Epidermal melanocyte (primary cell): ENCODE data around the gene NTSR1.

Experiments
- DNase-seq: peaks from one replicate; pipeline ENCODE4 v3.0.0; 2011; ENCODE audit warnings: low spot score; ENCODE audit not compliant: insufficient read length

NTSR1 gene

DNA sequence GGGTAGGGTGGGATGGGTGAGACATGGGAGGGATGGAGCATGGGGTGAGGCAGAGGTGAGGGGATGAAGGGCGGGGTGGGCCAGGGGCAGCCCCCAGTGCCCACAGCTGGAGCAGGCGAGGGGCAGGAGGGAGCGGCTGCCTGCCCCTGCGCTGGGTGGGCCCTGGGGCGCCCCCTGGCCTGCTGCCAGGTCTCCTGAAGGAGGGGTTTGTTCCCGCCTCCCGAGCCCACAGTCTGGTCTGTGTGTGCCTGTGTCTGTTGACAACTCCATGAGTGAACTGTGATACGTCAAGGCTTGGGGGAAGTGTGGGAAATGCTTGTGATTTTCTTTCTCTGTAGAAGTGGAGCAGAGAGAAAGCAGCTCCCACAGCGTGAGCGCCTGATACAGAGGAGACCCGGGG, 76.8 kb downstream of the NTSR1 start:
- DNase-seq, result no peak

DNA sequence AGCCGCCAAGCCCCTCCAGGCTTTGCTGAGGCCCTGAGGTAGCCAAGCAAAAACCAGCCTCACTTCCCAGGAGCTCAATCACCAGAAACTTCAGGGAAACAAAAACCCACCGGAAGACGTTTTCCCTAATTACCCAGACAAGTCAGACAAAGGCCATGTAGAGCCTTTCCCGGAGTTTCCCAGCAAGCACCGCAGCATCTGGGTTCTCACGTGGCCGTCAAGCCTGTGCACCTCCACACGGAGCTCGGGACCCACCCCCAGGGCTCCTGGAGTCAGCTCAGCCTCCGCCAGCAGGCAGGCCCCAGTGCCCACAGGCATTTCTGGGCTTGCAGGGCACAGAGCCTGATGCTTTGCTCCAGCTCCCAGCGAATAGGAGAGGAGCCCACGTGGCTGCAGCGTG, 77.5 kb downstream of the NTSR1 start:
- DNase-seq, result no peak

DNA sequence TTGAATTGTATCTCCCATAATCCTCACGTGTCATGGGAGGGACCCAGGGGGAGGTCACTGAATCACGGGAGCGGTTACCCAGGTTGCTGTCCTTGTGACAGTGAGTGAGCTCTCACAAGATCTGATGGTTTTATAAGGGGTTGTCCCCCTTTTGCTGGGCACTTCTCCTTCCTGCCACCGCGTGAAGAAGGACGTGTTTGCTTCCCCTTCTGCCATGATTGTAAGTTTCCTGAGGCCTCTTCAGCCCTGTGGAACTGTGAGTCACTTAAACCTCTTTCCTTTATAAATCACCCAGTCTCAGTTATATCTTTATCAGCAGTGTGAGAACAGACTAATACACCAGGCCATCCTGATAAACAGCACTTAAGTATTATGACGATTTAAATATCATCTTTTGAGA, 78.7 kb downstream of the NTSR1 start:
- DNase-seq, result no peak

DNA sequence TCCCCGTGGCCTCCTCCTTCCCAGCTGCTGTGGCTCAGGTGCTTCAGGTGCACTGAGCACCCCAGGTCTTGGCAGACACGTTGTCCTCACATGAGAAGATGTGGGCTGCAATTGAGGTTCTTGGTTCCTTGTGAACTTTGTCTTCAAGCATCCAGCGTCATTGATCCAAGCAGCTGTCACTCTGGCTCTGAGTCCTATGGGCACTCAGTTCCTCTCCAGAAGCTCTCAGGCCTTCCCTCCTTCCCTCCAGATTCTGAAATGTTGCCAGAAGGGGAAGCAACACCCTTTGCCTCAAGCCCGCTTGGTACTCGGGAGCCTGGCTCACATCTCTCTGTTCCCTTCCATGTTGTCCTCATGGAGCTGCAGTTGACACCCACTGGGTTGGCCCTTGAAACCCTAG, 79.2 kb downstream of the NTSR1 start:
- DNase-seq, result no peak

DNA sequence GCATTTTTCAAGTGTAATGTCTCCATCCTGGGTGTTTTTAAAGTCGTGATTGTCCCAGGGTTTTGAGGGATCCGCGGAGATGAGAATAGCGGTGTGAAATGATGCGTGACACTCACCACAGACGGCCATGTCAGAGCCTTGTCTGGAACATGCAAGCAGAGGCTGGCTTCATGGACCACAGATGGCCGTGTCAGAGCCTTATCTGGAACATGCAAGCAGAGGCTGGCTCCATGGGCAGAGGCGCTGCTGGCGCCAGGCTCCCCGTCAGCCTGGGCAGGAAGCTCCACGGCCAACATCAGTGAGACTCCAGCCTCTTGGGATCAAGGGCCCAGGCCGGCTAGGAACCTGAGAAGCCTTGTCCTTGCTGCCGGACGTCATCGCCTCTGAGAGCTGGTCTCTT, 80.0 kb downstream of the NTSR1 start:
- no peak for DNase-seq

DNA sequence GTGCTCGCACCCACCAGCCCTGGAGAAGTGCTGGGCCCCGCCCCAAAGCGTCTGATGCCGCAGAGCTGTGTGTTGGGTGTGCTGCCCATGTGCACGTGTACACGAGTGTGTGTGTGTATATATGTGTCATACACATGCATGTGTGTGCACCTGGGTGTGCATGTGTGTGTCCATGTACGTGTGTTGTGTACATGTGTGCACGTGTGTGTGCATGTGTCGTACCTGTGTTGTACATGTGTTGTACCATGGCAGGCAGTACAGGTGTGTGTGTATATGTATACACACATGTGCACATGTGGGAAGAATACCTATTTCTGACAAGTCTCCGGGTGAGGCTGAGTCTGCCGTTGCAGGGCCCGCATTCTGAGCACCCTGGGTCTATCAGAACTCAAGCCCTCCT, 81.4 kb downstream of the NTSR1 start:
- DNase-seq, result no peak

DNA sequence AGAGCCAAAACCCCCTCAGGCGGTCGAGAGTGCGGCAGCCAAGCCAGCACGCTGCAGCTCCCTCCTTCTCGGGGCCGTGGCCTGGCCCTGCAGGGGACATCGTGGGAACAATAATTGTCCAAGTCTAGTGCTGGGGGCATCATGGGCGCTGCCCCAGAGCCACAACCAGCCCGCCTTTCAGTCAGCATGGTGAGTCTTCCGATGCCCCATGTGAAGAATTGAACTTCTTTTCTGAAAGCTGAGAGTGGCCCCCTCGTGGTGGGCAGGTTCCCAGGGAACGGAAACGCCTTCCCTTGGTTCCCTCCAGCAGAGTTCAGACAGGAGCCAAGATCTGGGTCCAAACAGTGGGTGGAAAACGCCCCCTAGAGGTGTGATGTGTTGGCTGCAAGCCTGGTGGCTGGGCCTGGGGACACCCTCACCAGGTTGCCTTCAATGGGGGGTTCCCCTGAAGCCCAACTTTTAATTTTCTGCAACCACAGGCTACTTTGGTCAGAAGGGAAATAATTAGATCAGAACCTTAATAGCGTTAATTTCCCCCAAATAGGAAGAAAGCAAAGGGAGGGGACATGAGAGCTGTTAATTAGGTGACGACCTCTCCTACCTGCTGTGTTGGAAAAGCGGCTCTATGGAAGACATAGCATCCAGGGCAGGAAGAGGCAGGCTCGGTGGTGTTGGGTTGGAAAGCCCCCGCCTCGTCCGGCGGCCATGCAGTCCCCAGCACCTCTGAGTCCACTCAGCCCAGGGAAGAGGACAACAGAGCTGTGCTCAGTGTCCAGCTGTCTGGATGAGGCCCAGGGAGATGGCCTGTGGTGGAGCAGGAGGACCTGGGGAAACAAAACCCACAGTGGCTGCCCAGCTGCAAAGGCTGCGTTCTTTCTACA, 82.9 kb downstream of the NTSR1 start:
- peak; percentile 92 for DNase-seq

DNA sequence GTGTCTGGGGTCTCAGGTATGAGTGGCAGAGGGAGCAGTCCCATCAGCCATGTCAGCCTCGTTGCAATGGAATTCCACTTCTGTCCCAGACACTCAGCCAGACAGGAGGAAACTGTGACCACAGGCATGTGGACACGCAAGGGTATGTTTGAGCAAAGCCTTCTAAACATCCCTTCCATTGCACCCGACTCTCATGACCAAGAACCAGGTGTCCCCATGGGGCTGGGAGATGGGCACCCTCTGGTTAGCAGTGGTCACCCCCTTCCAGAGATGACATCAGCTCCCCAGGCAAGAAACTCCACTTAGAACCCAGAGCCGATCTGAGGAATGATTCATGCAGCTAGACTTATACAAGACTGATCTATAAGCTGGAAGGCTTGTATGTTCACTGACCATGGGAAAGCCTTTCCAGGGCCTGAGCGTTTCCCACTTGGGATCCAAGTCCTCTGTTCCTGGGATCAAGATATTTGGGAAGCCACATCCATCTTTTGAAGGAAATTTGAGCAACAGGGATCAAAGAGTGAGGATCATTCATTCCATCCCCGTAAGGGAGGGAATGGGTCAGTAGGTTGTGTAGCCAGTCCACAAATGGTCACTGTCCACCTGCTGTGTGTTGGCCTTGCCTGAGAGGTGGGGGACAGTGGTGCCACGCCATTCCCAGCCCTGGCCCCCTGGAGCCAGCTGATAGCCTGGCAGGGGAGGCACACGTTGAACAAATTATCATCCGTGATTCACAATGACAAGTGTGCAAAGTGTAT, 83.7 kb downstream of the NTSR1 start:
- DNase-seq, result no peak

DNA sequence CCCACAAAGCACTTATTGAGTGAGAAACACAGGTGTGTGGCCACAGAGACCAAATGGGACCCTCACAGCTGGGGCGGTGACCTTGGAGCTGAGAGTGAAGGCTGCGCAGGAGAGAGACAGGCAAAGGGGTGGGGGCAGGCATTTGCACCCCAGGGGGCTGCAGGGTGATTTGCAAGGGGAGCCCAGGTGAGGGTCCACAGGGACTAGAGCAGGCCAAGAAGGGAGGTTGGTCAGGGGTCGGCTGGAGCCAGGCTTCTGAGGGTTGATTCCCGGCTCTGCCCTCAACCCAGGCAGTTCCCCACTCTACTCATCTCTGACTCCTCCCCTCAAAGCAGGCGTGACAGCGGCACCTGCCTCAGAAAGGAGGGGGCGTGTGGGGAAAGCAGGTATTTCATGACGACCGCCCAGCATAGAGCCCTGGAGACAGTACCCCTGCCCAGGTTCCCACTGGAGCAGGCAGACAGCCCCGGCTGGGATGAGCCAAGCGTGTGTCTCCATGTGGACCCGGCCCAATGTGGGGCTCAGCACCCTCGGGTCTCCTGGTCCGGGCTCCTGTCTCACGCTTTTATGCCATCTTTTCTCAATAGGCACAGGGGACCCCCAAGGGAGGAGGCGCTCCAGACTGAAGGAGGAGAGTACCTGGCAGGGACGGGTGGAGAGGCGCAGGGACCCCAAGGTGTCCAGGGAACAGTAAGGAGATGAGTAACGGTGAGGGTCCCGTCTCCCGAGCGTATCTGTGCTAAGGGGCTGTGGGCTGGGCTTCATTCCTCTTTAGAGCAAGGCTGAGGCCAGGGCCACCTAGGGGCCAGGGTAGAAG, 84.5 kb downstream of the NTSR1 start:
- no peak for DNase-seq

DNA sequence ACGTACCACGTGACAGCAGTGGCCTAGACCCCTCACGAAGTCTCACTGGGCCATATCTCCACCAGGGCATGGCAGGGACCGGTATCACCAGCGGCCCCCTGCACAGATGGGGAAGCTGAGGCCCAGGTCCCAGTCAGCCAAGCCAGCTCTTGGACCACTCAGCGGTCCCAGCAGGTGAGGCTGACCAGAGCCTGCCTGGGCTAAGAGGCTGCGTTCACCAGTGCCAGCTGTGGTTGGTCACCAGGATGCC, 85.0 kb downstream of the NTSR1 start:
- no peak for DNase-seq

DNA sequence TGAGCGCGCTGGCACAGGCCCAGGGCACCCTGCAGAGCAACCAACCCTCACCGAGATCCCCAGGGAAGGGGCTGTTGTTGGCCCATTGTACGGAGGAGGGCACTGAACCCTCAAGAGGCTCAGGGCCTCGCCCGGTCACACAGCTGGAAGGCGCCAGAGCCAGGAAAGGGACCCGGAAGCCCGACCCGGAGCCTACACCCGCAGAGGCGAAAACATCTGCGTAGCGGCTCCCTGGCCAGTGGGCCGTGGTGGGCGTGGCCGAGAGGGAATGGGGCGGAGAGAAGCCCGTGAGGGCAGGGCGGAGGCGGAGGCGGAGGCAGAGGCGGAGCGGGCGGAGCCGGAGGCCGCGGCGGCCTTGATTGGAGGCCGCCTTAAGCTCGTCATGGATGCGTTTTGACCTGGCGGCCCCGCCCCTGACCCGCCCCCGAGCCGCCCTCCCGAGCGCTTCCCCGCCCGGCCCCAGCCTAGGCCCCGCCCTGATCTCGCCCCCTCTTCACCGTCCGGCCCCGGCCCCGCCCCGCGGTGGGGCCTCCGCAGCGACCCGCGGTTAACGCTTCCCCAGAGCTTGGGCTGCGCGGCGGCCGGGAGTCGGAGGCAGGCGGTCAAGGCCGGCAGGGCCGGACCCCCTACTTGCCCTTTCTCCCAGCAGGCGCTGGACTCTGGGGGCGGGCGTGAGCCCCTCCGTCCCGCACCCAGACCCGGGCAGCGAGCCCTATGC, 85.5 kb downstream of the NTSR1 start:
- peak; percentile 93 for DNase-seq

DNA sequence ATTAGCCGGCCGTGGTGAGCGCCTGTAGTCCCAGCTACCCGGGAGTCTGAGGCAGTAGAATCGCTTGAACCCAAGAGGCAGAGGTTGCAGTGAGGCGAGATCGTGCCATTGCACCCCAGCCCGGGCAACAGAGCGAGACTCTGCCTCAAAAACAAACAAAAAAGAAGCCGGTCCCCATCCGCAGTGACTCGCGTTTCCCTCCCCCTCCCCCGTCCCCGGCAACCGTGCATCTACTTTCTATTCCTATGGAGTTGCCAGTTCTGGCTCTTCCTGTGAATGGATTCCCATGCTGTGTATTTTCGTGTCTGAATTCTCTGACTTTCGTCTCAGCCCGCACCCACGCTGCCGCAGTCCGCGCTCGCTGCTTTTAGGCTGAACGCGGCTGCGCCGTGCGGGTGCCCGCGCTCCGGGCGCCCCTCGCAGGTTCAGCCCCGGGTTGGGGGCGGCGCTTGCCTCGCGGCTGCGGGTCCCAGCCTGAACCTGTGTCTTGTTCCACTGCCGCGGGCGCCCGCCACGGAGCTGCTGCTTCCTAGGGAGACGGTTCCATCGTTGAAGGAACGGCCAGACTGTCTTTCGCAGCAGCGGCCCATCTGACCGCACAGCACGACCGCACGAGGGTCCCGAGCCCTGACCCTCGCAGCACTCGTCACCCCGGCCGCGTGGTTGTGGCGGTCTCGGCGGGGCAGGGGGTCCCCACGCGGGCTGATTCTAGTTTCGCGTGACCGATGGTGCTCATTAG, 86.6 kb downstream of the NTSR1 start:
- DNase-seq, result no peak

DNA sequence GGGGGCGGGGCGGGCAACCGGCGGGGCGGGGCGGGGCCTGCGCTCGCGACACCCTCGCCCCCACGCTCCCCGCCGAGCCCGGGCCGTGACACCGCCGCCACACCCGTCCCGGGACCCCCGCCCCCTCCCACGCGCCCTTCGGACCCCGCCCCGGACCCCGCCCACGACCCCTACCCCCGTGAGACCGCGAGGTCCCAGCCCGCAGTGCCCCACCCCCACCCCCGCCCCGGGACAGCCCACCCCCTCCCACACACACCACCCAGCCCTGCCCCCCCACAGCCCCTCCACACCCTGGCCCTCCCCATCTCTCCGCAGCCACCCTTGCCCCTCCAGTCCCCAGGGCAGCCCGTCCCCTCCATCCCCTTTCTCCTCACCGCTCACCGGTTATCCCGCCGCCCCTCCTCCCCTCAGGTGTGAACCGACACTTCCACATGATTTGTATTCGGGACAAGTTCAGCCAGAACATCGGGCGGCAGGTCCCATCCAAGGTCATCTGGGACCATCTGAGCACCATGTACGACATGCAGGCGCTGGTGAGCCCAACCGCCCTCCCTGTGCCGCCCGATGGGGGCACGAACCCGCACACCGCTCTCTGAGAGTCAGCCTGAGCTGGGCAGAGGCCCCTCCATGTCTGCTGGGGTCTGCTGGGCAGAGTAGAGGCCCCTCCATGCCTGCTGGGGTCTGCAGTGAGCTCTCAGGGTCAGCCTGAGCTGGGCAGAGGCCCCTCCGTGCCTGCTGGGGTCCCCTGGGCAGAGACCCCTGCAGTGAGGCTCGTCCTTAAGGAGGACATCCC, 88.3 kb downstream of the NTSR1 start:
- no peak for DNase-seq

DNA sequence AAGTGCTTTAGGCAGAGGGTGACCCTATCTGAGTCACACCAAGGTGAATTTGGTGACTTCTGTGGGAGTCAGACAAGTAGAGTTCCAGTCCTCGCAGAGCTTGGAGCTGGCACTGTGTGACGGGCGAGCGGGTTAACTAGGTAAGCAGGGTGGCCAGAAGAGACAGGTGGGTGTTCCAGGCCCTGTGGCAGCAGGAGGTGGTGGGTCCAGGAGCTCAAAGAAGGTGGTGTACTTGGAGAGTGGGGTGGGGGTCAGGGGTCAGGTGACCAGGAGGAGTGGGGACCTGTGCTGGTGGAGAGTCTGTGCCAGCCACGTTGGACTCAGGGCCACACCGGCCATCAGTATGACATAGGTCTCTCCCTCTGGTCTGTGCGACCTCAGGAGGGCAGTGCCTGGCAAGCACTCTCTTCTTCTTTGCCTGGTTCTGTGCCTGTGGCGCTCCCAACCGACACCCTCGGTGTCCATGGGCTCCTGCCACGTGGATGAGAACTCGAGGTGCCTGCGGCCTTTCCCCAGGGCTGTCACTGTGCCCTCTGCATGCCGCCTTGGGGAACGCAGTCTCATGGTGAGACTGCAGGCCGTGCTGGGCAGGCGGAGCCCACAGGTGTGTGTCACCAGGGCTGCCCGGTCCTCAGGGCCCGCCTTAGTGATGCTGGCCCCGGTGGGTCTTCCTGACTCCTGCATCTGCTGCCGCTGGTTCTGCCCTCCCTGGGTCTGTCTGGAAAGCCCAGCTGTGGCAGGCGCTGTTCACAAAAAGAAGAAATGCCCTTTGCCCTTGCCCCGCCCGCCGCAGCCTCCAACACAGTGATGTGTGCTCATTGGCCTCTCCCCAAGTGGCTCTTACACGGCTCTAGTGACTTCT, 89.3 kb downstream of the NTSR1 start:
- no peak for DNase-seq

DNA sequence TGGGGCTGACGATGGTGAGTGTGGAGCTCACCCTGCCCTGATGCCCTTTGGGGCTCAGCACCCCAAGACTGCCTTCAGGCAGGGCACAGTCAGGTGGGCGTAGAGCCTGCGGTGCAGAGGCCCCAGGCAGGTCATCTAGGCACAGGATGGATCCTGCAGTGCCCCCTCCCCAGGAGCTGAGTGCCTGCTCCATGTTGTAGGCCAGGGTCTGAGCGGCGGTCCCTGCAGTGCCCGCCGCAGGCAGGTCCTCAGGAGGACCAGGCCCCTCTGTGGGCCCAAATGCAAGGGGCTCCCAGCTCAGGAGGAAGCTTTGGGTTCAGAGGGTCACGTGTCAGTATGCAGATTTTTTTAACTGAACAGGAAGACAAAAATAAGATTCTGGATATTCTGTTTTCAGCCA, 90.4 kb downstream of the NTSR1 start:
- no peak for DNase-seq

DNA sequence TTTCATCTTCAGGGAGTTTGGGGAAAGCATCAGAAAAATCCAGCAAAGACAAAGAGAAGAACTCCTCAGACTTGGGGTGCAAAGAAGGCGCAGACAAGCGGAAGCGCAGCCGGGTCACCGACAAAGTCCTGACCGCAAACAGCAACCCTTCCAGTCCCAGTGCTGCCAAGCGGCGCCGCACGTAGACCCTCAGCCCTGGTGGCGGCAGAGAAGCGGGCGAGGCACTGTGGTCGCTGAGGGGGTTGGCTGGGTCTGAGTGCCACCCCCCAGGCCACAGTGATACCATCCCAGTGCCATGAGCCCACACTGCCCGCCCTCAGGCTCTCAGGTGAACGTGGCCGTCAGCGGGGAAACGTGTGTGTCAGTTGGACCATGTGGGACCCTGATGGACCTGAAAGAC, 90.8 kb downstream of the NTSR1 start:
- DNase-seq, result no peak

DNA sequence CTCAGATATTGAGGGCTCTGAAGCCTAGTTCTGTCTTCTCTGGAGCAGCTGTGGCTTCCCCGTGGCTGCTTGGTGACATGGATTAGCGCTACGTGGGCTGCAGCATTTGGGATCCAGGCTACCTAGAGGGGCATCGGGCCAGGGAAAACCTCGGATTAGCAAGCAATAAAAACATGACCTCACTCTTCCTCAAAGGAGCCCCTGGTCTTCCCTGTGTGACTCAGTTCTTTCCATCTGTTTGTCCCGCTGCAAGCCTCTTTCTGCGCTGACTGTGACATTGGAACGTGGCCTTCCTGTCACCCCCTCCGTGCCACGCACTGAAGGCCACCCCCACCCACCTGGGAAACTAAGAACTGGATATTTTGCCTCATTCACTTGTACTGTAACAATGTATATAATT, 91.2 kb downstream of the NTSR1 start:
- DNase-seq, result no peak

DNA sequence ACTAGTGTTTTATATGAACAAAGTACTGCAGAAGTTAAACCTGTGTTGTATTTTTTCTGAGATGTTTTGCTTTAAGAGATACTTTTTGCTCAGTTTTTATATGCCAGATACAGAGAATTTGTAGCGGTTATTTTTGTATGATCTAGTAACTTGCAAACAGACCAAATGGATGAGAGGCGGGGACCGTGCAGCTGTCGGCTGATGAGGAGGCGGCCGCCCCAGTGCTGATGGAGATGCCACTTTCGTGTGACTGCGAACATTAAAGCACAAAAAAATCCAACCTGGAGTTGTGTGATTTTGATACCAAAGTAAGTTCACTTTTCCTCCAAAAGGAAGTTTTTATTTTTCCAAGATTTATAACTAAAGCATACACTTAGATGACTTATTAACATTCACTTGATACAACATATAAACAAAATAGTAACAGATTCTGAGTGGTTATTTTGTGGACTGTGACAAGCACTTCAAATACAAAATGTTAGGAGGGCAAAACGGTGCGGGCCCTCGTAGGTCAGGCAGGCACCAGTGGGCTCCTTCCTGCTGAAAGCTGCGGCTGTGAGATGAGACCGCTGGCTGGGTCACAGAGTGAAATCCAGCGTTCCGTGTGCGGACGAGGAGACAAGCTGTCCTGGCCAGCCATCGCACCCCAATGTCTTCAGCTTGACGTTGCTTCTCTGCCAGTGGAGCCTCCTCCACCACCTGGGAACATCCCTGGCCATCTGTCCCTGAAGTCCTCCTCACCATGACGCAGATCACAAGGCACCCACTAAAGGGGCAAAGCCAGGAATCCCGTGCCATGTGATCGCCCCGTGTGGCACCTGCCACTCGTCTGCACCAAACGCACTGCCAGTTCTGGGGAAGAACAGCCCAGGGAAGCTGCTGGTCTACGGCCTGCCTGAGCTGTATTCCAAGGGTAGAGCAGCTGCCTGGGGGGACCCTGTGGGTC, 92.0 kb downstream of the NTSR1 start:
- no peak for DNase-seq
